GM18502 (cell line): ENCODE results near the gene SRMS.
"Not testable (repeated sequence)": the region's sequence is repeated elsewhere in the genome, so short reads cannot be mapped to it uniquely, and the experiment has no call there.

Source experiments
- ATAC-seq: cut with Tn5 transposase; IDR thresholded peaks from one replicate; pipeline ENCODE4 v1.9.1; 2021; ENCODE audit warnings: mild to moderate bottlenecking; ENCODE audit not compliant: unreplicated experiment, poor library complexity

The SRMS gene

DNA sequence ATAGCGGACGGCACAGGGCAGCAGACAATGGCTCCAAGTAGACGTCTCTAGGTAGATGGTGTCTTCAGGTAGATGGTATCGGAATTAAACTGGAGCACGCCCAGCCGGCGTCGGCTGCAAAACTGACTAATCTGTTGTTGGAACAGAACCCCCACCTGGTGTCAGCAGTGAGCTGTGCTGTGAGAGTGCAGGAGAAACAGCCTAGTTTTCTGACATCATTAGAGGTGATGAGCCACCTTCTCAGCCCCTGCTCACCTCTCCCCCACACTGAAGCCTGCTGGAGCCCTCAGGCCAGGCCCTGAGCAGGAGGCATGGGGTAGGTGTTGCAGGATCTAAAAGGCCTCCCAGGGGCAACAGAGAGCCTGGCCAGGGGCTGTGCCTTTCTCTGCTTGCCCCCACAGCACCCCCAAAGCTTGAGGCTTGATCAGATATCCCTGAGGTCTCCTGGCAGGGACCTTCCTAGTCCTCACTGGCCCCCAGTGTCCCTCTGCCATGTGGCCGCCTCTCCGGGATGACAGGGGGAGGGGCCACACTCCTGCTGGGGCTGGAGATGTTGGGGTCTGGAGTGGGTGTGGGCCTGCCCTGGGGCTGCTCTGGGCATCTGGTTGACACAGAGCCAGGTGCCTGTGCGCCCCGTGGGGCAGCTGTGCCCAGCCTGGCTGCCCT lies 33.4 kb upstream of the SRMS start:
- ATAC-seq = no peak

DNA sequence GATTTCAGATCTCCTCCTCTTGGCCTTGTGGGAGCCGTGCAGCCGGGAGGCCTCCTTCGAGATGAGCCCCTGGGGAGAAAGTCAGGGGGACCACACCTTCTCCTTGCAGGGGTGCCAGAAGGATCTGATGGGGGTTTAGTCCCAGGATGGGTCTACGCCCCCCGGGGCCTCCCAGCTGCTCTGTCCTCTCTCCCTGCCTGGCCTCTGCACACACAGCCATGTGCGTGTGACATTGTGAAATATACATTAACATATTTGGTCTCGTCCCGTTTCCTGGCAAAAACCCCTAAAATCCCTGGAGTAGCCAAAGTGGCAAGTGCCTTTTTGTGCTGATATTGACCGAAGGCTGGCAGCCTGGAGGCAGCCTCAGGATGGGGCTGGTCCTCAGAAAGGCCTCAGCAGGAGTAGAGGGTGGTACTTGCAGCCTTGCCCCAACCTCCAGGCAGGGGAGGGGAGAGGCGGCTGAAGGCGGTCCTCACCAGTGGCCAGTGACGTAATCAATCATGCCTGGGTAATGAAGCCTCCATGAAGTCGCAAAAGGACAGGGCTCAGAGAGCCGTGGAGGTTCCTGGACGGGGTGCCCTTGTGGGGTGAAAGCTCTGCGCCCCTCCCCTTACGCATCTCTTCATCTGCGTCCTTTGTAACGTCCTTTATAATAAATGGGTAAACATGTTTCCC lies 31.6 kb upstream of the SRMS start:
- no peak for ATAC-seq

DNA sequence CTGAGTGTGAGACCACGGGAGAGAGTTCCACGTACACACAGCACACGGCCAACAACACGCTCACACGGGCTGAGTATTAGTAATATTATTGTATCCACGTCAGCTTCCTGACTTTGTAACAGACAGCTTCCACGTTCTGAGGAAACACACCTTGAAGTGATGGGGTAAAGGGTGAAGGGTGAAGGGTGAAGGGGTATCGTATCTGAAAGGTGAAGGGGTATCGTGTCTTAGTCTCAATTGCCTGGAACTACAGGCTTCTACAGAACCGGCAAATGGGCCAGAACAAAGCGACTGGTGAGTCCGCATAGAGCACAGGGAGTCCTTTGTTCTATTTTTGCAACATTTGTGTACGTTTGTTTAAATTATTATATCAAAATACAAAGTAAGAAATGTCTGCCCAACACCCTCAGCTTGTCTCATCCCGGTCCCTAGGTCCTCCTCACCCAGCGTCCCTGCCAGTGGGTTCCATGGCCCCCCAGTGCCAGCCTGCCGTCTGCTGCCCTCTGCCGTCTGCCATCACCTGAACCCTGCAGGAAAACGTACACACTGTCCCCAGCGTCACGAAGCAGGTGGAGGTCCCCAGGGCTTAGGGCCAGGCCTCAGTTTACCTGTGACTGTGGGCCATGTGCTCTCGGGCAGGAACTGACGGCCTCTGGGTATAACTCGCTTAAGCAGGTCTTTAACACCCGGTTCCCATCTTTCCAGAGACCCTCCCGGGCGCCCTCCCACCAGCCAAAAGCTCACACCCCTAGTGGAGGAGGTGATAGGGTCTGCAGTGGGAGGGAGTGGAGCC lies 30.9 kb upstream of the SRMS start:
- ATAC-seq = no peak

DNA sequence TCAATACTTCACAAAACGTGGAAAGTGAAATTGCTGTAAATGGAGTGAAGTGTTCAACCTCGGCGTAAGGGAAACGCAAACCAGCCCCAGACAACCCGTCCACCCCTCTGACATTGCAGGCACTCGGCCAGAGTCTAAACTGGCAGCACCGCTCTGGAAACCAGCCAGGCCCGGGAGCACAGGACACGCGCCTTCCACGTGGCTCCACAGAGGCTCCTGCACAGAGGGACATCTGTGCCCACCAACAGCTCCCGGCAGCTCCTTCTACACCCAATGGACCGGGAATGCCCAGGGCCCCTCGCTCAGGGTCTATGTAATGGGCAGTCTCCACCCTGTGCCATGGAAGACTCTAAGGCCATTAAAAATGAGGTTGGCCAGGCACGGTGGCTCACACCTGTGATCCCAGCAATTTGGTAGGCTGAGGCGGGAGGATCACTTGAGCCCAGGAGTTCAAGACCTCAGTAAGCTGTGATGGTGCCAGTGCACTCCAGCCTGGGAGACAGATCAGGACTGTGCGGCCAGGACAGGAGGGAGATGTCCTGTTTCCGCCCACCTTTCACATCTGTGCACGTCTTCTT lies 29.9 kb upstream of the SRMS start:
- ATAC-seq = no peak

DNA sequence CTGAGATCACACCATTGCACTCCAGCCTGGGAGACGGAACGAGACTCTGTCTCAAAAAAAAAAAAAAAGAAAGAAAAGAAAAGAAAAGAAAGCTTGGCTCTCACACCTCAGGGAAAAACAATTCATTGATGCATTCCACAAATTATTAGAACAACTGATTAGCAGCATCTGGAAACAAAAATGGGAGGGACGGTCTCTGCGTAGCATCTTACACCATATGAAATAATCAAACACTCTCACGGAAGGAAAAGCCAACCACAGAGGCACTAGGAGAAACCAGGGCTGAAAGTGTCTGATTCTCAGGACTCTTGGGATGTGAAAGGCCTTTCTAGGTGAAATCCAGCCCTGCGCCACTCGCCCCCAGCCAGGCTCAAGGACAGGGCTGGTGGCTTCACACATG lies 28.8 kb upstream of the SRMS start:
- no peak for ATAC-seq

DNA sequence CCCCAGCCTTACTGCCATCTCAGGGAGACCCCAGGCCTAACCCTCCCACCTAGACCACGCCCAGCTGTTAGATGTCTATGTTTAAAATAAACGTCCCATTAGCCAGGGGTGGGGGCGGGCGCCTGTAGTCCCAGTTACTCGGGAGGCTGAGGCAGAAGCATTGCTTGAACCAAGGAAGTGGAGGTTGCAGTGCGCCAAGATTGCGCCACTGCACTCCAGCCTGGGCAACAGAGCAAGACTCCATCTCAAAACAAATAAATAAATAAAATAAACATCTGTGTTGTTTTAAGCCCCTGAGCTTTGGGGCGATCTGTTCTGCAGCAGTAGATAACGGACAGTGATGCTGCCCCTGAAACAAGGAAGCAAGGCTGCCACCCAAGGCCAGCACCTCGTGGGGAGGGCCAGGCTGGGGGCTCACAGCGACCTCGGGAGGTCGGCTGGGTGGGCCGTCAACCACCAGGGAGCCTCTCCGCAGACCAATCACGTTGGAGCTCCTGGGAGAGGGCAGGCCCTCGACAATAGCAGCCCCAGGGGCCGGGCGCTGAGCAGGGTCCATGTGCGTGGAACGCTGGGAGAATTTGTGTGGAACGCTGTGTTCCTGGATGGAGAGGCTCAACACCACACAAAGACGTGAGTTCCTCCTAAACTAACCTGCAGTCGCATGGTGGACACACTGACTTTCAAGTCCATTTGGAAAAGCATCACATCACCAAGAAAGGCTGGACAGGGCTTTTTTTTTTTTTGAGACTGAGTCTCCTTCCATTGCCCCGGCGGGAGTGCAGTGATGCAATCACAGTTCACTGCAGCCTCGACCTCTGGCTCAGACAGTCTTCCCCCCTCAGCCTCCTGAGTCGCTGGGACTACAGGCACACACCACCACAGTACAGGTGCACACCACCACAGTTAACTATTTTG lies 27.5 kb upstream of the SRMS start:
- ATAC-seq = no peak

DNA sequence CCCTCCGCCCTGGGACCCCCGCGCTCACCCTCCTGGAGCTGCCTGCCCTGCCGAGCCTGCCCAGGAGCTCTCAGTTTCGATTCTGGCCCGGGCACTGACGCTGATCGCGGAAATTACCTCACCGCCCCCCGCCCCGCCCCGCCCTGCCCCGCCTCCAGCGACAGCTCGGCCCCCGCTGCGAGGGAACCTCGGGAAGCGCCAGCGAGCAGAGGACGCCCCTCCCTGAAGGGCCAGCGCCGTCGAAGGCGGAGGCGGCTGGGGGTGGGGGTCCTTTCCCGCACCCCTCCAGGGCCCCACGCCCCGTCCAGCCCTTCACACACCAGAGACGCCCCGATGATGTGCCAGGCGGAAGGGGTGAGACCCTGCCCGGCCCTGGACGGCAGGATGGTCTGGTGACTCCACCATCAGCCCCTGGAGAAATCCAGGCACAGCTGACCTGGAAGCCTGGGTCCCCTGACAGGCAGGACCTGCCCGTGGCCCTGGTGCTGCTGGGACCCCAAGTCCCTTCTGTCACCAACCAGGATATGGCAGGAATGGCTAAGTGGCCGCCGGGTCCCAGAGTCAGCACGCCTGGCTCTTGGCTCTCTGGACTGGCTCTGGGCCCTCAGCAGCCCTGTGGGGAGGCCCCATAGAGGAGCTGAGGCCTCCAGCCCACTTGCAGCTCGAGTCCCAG lies 26.7 kb upstream of the SRMS start, which contains the start of gene HELZ2:
TSS of gene HELZ2 (minus strand) at position 84 of the 673 bp plus-strand sequence. CDS start 1,854 bp downstream, outside the sequence.
- peak; percentile 69 for ATAC-seq

DNA sequence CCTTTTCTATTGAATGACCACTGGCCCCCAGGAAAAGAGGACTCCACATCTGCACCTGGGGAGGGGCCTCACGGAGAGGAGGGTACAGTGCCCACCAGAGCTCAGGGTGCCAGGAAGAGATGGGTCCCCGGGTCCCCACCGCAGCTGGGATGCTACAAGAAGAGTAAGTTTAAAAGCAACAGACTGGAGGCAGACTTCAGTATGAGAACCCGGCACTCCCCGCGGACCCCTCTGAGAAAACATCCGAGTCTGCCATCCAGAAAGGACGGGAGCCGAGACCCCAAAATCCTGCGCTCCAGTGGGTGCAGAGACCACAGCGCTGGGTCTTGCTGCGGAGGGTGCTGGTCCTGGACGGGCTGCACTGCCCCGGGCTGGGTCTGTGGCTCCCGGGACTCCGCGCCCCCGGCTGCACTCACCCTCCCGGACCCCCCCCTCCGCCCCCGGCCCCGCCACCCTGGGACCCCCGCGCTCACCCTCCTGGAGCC lies 26.1 kb upstream of the SRMS start:
- peak; percentile 12 for ATAC-seq

DNA sequence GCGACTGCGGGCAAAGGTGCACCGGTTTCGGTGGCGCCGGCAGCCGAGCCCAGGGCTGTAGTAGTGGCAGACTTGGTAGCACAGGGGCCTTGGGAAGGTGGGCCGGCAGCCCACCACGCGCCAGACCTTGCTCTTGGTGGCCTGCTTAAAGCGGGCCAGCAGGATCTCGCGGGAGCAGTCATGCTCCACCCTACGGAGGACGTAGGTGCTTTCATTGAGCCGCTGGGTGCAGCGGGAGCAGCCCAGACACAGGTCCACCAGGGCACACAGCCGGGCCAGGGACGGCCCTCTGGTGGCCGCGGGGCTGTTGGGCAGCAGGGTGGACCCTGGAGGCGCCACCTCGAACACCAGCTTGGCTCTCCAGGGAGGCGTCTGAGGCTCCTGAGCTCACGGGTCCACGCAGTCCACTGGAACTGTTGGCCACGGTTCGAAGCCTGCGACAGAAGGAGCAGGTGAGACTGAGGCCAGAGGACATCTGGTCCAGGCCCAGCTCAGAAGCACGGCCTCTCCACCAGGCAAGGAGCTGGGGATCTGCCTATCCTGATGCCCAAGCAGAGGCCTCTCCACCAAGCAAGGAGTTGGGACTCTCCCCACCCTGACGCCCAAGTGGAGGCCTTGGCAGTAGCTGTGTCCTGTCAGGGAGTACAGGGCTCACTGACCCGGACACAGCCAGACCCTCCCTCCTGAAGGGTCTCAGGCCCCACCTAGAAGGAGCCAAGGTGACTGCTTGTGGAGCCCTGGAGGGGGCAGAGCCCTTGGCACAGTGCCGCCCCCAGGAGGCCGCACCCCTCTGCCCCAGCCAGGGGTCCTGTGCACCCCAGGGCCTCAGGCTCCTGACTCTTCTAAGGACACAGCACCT lies 25.5 kb upstream of the SRMS start:
- no peak for ATAC-seq

DNA sequence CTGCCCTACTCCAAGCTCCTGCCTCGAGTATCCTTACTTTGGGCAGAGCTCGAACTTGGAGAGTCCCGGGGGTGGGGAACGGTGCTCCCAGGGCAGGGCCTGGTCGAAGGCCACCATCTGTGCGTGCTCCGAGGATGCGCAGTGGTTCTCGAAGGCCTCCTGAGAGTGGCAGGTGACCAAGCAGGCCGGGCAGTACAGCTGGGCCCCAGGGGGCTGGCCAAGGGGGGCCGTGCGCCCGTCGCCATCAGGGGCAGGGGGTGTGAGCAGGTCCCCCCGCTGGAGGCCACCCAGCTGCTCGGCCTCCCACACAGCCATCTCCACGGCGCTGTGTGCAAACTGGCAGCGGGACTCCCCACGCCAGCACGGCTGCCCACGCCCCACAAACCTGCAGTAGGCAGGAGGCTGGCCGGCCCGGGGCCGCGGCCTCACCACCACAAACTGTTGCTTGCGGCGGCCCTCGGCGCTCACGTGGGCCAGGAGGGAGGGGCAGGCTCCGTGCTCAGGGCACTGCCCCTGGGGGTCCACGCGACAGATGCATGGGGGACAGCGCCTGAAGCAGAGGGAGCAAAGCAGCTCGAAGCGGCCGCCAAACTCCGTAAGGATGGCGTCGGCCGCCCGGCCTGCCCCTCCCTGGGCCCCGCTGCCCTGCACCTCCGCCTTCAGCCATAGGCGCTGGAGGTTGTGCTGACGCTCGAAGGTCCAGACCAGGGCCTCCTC lies 24.7 kb upstream of the SRMS start:
- no peak for ATAC-seq

DNA sequence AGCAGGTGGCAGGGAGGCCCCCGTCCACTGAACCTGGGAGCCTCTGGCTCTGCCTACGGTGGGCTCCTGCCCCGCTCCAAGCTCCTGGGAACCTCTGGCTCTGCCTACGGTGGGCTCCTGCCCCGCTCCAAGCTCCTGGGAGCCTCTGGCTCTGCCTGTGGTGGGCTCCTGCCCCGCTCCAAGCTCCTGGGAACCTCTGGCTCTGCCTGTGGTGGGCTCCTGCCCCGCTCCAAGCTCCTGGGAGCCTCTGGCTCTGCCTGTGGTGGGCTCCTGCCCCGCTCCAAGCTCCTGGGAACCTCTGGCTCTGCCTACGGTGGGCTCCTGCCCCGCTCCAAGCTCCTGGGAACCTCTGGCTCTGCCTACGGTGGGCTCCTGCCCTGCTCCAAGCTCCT lies 23.5 kb upstream of the SRMS start:
- not testable (repeated sequence) for ATAC-seq

DNA sequence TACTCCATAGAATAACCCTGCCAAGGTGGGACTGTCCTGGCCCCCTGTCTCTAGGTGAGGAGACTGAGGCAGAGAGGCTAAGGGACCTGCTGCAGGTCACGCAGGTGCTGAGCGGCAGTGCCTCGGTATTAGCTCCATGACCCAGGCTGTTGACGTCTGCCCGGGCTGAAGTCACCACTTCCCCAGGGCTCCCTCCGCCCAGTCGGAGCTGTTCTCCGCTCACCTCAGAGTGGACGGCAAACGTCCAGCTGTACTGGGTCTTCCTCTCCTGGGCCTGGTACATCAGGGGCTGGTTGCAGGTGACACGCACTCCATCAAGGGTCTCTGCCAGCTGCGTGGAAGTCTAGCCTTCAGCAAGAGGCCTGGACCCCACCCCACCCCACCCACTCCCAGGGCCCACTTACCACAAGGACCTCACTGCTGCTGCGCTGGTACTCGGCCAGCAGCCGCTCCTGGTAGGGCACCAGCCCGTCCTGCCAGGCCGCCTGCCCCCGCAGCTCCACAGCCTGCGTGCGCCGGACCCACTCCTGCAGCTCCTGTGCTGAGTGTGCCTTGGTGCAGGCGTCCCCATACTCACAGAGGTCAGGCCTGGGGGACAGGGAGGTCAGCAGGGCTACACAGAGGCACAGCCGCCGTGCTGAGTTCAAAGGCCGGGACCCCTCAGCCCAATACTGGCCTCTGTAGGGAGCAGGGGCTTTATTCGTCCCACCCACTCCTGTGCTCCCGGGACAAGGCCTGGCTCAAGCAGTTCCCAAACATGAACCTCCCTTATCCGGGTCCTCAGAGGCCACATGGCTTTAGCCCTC lies 22.9 kb upstream of the SRMS start:
- no peak for ATAC-seq

DNA sequence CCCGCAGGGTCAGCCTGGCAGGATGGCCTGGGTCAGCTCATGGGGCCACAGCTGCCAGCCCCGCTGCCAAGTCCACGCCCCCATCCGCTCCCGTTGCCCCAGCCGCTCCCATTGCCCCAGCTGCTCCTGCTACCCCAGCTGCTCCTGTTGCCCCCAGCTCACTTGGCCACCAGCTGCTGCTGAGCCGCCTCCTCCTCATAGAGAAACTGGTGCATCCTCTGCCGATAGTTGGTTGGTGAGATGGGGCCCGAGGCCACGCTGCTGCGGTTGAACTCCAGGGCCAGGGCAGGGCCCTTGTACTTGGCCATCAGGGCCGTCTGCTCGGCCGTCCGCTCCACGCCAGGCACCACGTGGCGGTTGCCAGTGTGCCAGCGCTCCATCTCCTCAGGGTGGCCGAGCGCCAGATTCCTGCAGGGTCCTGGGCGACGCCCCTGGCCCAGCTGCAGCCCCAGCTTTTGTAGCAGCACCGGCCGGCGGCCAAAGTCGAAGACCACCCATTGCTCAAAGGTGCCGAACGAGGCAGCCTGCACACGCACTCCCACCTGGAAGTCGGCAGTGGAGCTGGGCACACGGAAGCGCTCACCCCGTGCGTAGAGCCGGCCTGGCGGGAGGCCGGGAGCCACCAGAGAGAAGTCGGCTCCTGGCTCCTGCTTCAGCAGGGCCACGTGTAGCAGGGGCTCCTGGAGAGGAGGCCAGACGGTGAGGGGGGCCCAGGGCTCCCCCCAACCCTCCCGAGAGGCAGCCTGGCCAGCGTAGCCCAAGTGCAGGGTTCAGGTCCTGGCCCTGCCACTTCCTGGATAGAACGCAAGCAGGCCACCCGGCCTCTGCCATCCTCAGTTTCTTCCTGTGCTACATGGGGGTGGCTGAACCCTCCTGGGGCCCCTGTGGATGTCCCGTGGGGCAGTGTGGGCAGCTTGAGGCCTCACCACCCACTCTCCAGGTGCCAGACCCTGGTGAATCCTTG lies 21.7 kb upstream of the SRMS start:
- no peak for ATAC-seq

DNA sequence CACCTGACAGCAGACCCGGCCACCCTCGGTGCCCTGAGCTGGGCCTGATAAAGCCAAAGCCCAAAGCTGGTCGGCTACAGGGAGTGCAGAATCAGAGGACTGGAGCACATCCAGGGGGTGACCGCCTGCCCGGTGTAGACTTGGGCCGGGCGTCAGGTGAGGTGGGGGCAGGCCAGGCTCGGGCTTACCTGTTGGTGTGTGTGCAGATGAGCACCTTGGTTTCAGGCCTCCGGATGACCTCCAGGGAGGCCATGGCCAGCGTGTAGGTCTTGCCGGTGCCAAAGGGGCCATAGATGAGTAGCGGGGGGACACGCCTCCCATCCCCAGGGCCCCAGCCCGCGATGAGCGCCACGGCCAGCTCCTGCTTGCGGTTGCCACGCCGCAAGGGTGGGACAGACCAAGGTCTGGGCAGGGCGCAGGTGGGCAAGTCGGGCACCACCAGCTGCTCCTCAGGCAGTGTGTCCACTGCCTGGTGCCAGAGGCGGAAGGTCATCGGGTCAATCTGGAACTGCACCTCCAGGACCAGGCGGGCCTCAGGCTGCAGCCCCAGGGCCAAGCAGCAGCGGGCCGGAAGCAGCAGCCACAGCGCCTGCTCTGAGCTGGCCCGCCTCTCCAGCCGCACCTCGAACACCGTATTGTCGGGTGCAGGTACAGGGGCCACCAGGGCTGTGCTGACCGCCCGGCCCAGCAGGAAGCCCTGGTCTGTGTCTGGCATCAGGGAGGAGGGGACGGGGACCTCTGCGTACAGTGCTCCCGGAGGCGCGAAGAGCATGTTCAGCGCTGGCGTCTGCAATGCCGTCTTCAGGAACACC lies 20.8 kb upstream of the SRMS start:
- peak; percentile 28 for ATAC-seq
